Liver (tissue), 9 donors: ENCODE measurements around the gene KIF22. TPM values are rescaled to one million over a fixed set of nuclear protein-coding genes. Genes with fewer than 3 reads are reported as not detected.
A peak's percentile ranks its signal among the peaks of the same experiment; 100 is the strongest.

Experiments used
- DNase-seq: peaks from one replicate; pipeline ENCODE4 v3.0.0-alpha.2; 2017; ENCODE audit warnings: low spot score
- H3K27ac ChIP-seq, 2 donors: one replicate each; pipeline ENCODE4 v1.7.0; 2013; ENCODE audit warnings: inconsistent platforms in 2 of 2, low read length in 2 of 2, control low read depth in 1 of 2, low read depth in 1 of 2, mild to moderate bottlenecking in 1 of 2
- H3K27me3 ChIP-seq, 4 donors: one replicate each; pipeline versions ENCODE4 v1.6.1 to v1.7.0; 2013; ENCODE audit warnings: low read length in 3 of 4, inconsistent platforms in 1 of 4, mild to moderate bottlenecking in 1 of 4, moderate library complexity in 1 of 4; ENCODE audit not compliant: control insufficient read depth in 4 of 4, insufficient read depth in 4 of 4
- H3K36me3 ChIP-seq, 4 donors: one replicate each; pipeline versions ENCODE4 v1.6.1 to v1.7.0; 2013; ENCODE audit warnings: low read length in 3 of 4, mild to moderate bottlenecking in 3 of 4, low read depth in 1 of 4, moderate library complexity in 1 of 4; ENCODE audit not compliant: control insufficient read depth in 4 of 4, insufficient read depth in 3 of 4
- H3K4me1 ChIP-seq, 4 donors: one replicate each; pipeline versions ENCODE4 v1.6.1 to v1.7.0; 2013; ENCODE audit warnings: low read length in 3 of 4, mild to moderate bottlenecking in 3 of 4, moderate library complexity in 1 of 4; ENCODE audit not compliant: control insufficient read depth in 4 of 4, insufficient read depth in 4 of 4
- H3K4me3 ChIP-seq, 3 donors: one replicate each; pipeline versions ENCODE4 v1.6.1 to v1.7.0; 2013; ENCODE audit warnings: low read length in 3 of 3, control low read depth in 1 of 3, low read depth in 1 of 3, mild to moderate bottlenecking in 1 of 3
- H3K9ac ChIP-seq, 2 donors: one replicate each; pipeline ENCODE4 v1.7.0; 2013; ENCODE audit warnings: low read length in 2 of 2, mild to moderate bottlenecking in 2 of 2, moderate library complexity in 2 of 2, control low read depth in 1 of 2, low read depth in 1 of 2
- H3K9me3 ChIP-seq, 4 donors: one replicate each; pipeline versions ENCODE4 v1.6.1 to v1.7.0; 2013; ENCODE audit warnings: low read length in 3 of 4; ENCODE audit not compliant: control insufficient read depth in 4 of 4
- CTCF ChIP-seq: fragments of 150-350 bp; IDR thresholded peaks from 2 replicates; pipeline ENCODE4 v1.5.1; 2017; ENCODE audit warnings: improper control_type of control experiment, low read depth, low read length; ENCODE audit not compliant: missing input control
- EGR1 ChIP-seq, 2 donors: IDR thresholded peaks; 2 replicates each; pipeline ENCODE4 v1.6.1; 2016 to 2018; ENCODE audit warnings: antibody characterized with exemption in 2 of 2, low read depth in 2 of 2
- FOXA1 ChIP-seq: IDR thresholded peaks from 2 replicates; pipeline ENCODE4 v1.6.1; 2016; ENCODE audit warnings: antibody characterized with exemption
- FOXA2 ChIP-seq: IDR thresholded peaks from 2 replicates; pipeline ENCODE4 v1.6.1; 2016; ENCODE audit warnings: antibody characterized with exemption
- GABPA ChIP-seq, 2 donors: IDR thresholded peaks in 1 of 2; conservative IDR thresholded peaks in 1 of 2; 2 replicates each; pipeline ENCODE4 v1.6.1; 2016; ENCODE audit warnings: antibody characterized with exemption in 2 of 2, mild to moderate bottlenecking in 1 of 2, moderate library complexity in 1 of 2
- HNF4A ChIP-seq, 2 donors: conservative IDR thresholded peaks; 2 replicates each; pipeline ENCODE4 v1.6.1; 2016; ENCODE audit warnings: antibody characterized with exemption in 2 of 2, mild to moderate bottlenecking in 2 of 2
- HNF4G ChIP-seq: IDR thresholded peaks from 2 replicates; pipeline ENCODE4 v1.6.1; 2016; ENCODE audit warnings: antibody characterized with exemption
- JUND ChIP-seq, 2 donors: IDR thresholded peaks; 2 replicates each; pipeline ENCODE4 v1.6.1; 2016; ENCODE audit warnings: antibody characterized with exemption in 2 of 2
- MAX ChIP-seq: IDR thresholded peaks from 2 replicates; pipeline ENCODE4 v1.6.1; 2016; ENCODE audit warnings: antibody characterized with exemption
- NR2F2 ChIP-seq: IDR thresholded peaks from 2 replicates; pipeline ENCODE4 v1.6.1; 2016; ENCODE audit warnings: antibody characterized with exemption
- RAD21 ChIP-seq, 2 donors: IDR thresholded peaks; 2 replicates each; pipeline ENCODE4 v1.6.1; 2016; ENCODE audit warnings: antibody characterized with exemption in 2 of 2, mild to moderate bottlenecking in 2 of 2
- REST ChIP-seq: IDR thresholded peaks from 2 replicates; pipeline ENCODE4 v1.6.1; 2016; ENCODE audit warnings: antibody characterized with exemption, mild to moderate bottlenecking
- RXRA ChIP-seq, 2 donors: IDR thresholded peaks; 2 replicates each; pipeline ENCODE4 v1.6.1; 2017 to 2018; ENCODE audit warnings: antibody characterized with exemption in 2 of 2, mild to moderate bottlenecking in 1 of 2
- SP1 ChIP-seq: IDR thresholded peaks from 2 replicates; pipeline ENCODE4 v1.6.1; 2018; ENCODE audit warnings: antibody characterized with exemption, mild to moderate bottlenecking
- TAF1 ChIP-seq: conservative IDR thresholded peaks from 2 replicates; pipeline ENCODE4 v1.6.1; 2016; ENCODE audit warnings: antibody characterized with exemption, mild to moderate bottlenecking
- YY1 ChIP-seq: IDR thresholded peaks from 2 replicates; pipeline ENCODE4 v1.6.1; 2016; ENCODE audit warnings: antibody characterized with exemption, mild to moderate bottlenecking
- ZBTB33 ChIP-seq: IDR thresholded peaks from 2 replicates; pipeline ENCODE4 v1.6.1; 2016; ENCODE audit warnings: antibody characterized with exemption
- WGBS: extraction: QIAGEN DNeasy Blood & Tissue Kit; methylation state at CpG from one replicate; pipeline ENCODE4 v1.1.7; 2013; 5-methylcytosine and 5-hydroxymethylcytosine counted together
- polyA plus RNA-seq, 2 donors: library from polyadenylated mRNA; stranded (reverse) in 1 of 2; unstranded in 1 of 2; fragments of 200-250 nt in 1 of 2; fragments of >200 nt in 1 of 2; fragmentation: Nextera tagmentation in 1 of 2; extraction: Ambion mirVana in 1 of 2; gene quantifications; one replicate each; pipeline versions ENCODE4 v1.2.1 to v1.2.3, GENCODE V29; 2013 to 2015
- total RNA-seq, 2 donors: library from RNA; depleted of rRNA; stranded (reverse); fragments of >200 nt; gene quantifications; one replicate each; pipeline ENCODE4 v1.2.3, GENCODE V29; 2014
- TF ChIP-seq, protein P1 (sequence below): IDR thresholded peaks from 2 replicates; pipeline ENCODE4 v1.6.1; 2016; ENCODE audit warnings: antibody characterized with exemption
- donor health status: healthy.
- donor health status: healthy.
- donor health status: healthy.
- donor health status: healthy.
- donor health status: healthy.

Gene KIF22
- total and polyA plus RNA-seq, 4 donors, result 15.0 to 80.1 (median 49.3) TPM

GRCh38 chr16:29765167-29766032 lies 25.2 kb upstream of the KIF22 start (continued):
- TF ChIP-seq CTCF, result no peak
- no peak for TF ChIP-seq ZBTB33
- TF ChIP-seq RAD21 (IDR thresholded peaks at IDR 0.05), result peak in 1 of 2 donors; percentile 53
- peak; percentile 86 for TF ChIP-seq SP1
- peak; percentile 87 for TF ChIP-seq FOXA1
- TF ChIP-seq HNF4G, result peak; percentile 77

GRCh38 chr16:29766571-29766970 lies 24.0 kb upstream of the KIF22 start:
- no peak overlapping the region for H3K27ac ChIP-seq
- peaks cover 8 to 51% (median 31%) of the 10 kb centered on the region in 4 donors for H3K4me1 ChIP-seq
- no peaks in the 10 kb centered on the region for H3K36me3 ChIP-seq
- WGBS, result 89% methylated on average over 3 of the region's 3 CpGs
- H3K9ac ChIP-seq, result no peak overlapping the region
- no peak for DNase-seq
- H3K27me3 ChIP-seq, result no peaks in the 10 kb centered on the region
- H3K9me3 ChIP-seq, result no peaks in the 10 kb centered on the region
- H3K4me3 ChIP-seq, result no peak overlapping the region
- TF ChIP-seq HNF4A (conservative IDR thresholded peaks at IDR 0.05) (no peak), SP1 (no peak), FOXA2 (no peak), CTCF (no peak), EGR1 (IDR thresholded peaks at IDR 0.05; ENCODE audit: low read depth in 2 of 2) (no peak), GABPA (IDR thresholded peaks at IDR 0.05 in 1 of 2, conservative IDR thresholded peaks at IDR 0.05 in 1 of 2) (no peak), FOXA1 (no peak), RAD21 (IDR thresholded peaks at IDR 0.05) (no peak), ZBTB33 (no peak), JUND (IDR thresholded peaks at IDR 0.05) (no peak), NR2F2 (no peak), REST (no peak), HNF4G (no peak), YY1 (no peak), MAX (no peak), RXRA (IDR thresholded peaks at IDR 0.05) (no peak), TAF1 (no peak)
- TF ChIP-seq, protein P1, sequence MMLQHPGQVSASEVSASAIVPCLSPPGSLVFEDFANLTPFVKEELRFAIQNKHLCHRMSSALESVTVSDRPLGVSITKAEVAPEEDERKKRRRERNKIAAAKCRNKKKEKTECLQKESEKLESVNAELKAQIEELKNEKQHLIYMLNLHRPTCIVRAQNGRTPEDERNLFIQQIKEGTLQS, result no peak
